Transverse colon (tissue), 4 donors: ENCODE results near the gene SH2B2. TPM values are rescaled to one million over a fixed set of nuclear protein-coding genes. Genes with fewer than 3 reads are reported as not detected.

Experiments used
- DNase-seq: peaks from one replicate; pipeline ENCODE4 v3.0.0-alpha.2; 2019
- H3K27ac ChIP-seq, 4 donors: fragments of 200-600 bp; sonication (generic); 2 replicates each; pipeline ENCODE4 v1.5.1; 2016 to 2018; ENCODE audit warnings: inconsistent platforms in 4 of 4
- H3K27me3 ChIP-seq: fragments of 200-600 bp; sonication (generic); 2 replicates; pipeline ENCODE4 v1.5.1; 2017; ENCODE audit warnings: inconsistent platforms
- H3K36me3 ChIP-seq, 4 donors: fragments of 200-600 bp; sonication (generic); 2 replicates each; pipeline ENCODE4 v1.5.1; 2017 to 2019; ENCODE audit warnings: inconsistent platforms in 4 of 4
- H3K4me1 ChIP-seq, 4 donors: fragments of 200-600 bp; sonication (generic); 2 replicates each; pipeline ENCODE4 v1.5.1; 2017 to 2020; ENCODE audit warnings: inconsistent platforms in 4 of 4
- H3K4me3 ChIP-seq, 4 donors: fragments of 200-600 bp; sonication (generic); 1 replicate in 1 of 4; 2 replicates in 3 of 4; pipeline versions ENCODE4 v1.5.1 to v1.6.1; 2017 to 2019; ENCODE audit warnings: inconsistent platforms in 4 of 4
- H3K9me3 ChIP-seq, 2 donors: fragments of 200-600 bp; sonication (generic); 2 replicates each; pipeline ENCODE4 v1.5.1; 2017 to 2019; ENCODE audit warnings: inconsistent platforms in 2 of 2
- EP300 ChIP-seq: sonication (generic); formaldehyde crosslinking; IDR thresholded peaks from one replicate; pipeline ENCODE4 v1.6.1; 2017; ENCODE audit warnings: antibody characterized with exemption, low read depth
- POLR2A ChIP-seq: fragments of 450-650 bp; IDR thresholded peaks from one replicate; pipeline ENCODE4 v1.6.1; 2016; ENCODE audit warnings: antibody characterized with exemption, mild to moderate bottlenecking, moderate library complexity
- POLR2AphosphoS5 ChIP-seq, 3 donors: sonication (generic); formaldehyde crosslinking; IDR thresholded peaks; one replicate each; pipeline ENCODE4 v1.6.1; 2016; ENCODE audit warnings: antibody characterized with exemption in 3 of 3
- WGBS, 2 donors: methylation state at CpG; one replicate each; pipeline ENCODE4 v1.1.5; 2018; ENCODE audit warnings: low coverage in 1 of 2; 5-methylcytosine and 5-hydroxymethylcytosine counted together
- in situ Hi-C, 4 donors: fragments of 200-750 bp; cut with MboI; loops; one replicate each; pipeline versions ENCODE4 v1.15.0 to v1.15.1; 2017; ENCODE audit warnings: low sequenced_read_pairs in 3 of 4, low pct_ligation_motif_present in 1 of 4, low pct_unique_long_range_greater_than_20kb in 1 of 4
- intact Hi-C: fragments of 100-400 bp; cut with DNase I; formaldehyde crosslinking; loops from one replicate; pipeline ENCODE4 v1.15.1; 2023; ENCODE audit warnings: low total_unique reads
- total RNA-seq, 4 donors: library from RNA; depleted of rRNA; stranded (reverse); fragments of >200 nt; gene quantifications; one replicate each; pipeline ENCODE4 v1.1.0, GENCODE V29; 2016
- TF ChIP-seq, protein P1 (sequence below), 5 experiments: fragments of 200-600 bp in 3 of 5; fragments of 450-650 bp in 2 of 5; sonication (generic) in 3 of 5; IDR thresholded peaks; 1 replicate in 2 of 5; 2 replicates in 3 of 5; pipeline ENCODE4 v1.5.1; 2016 to 2017; ENCODE audit warnings: antibody characterized with exemption in 5 of 5, inconsistent platforms in 3 of 5, mild to moderate bottlenecking in 2 of 5, moderate library complexity in 1 of 5

SH2B2 gene
- total RNA-seq, 4 donors from 2014 or later = 2.0 to 7.6 (median 2.2) TPM; not detected in 1

- H3K27ac ChIP-seq = no peak overlapping the region
- H3K4me1 ChIP-seq = peaks cover 5 to 14% (median 6%) of the 10 kb centered on the region in 4 donors
- no peak overlapping the region for H3K4me3 ChIP-seq
- no peak for DNase-seq
- intact Hi-C loops (no loop called here), in situ Hi-C loops (no loop called here)
- 86 to 100% methylated on average over 1 to 6 of the region's 6 CpGs for WGBS, 2 donors
- no peaks in the 10 kb centered on the region for H3K9me3 ChIP-seq
- H3K27me3 ChIP-seq = no peaks in the 10 kb centered on the region
- no peaks in the 10 kb centered on the region for H3K36me3 ChIP-seq
- TF ChIP-seq POLR2A (no peak), EP300 (no peak), POLR2AphosphoS5 (IDR thresholded peaks at IDR 0.05) (no peak)
- TF ChIP-seq, protein P1, sequence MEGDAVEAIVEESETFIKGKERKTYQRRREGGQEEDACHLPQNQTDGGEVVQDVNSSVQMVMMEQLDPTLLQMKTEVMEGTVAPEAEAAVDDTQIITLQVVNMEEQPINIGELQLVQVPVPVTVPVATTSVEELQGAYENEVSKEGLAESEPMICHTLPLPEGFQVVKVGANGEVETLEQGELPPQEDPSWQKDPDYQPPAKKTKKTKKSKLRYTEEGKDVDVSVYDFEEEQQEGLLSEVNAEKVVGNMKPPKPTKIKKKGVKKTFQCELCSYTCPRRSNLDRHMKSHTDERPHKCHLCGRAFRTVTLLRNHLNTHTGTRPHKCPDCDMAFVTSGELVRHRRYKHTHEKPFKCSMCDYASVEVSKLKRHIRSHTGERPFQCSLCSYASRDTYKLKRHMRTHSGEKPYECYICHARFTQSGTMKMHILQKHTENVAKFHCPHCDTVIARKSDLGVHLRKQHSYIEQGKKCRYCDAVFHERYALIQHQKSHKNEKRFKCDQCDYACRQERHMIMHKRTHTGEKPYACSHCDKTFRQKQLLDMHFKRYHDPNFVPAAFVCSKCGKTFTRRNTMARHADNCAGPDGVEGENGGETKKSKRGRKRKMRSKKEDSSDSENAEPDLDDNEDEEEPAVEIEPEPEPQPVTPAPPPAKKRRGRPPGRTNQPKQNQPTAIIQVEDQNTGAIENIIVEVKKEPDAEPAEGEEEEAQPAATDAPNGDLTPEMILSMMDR (IDR thresholded peaks at IDR 0.05) = no peak
Measured at GRCh38 chr7:102302025-102302424, 15.4 kb downstream of the SH2B2 start.

- Histone ChIP-seq H3K27me3 (no peaks in the 10 kb centered on the region), H3K27ac (peak overlapping the region in 2 of 4 donors; percentile 41 to 54), H3K4me3 (no peak overlapping the region), H3K4me1 (peaks cover 5 to 20% (median 11%) of the 10 kb centered on the region in 4 donors), H3K36me3 (no peaks in the 10 kb centered on the region), H3K9me3 (no peaks in the 10 kb centered on the region)
- WGBS, 2 donors = 68 to 72% methylated on average over 2 to 9 of the region's 13 CpGs
- no peak for DNase-seq
- in situ Hi-C loops = no loop called here
- intact Hi-C loops = no loop called here
- TF ChIP-seq, protein P1 (IDR thresholded peaks at IDR 0.05) = no peak
- no peak for TF ChIP-seq POLR2A
- no peak for TF ChIP-seq EP300
- TF ChIP-seq POLR2AphosphoS5 (IDR thresholded peaks at IDR 0.05) = no peak
Measured at GRCh38 chr7:102303669-102304422, 17.2 kb downstream of the SH2B2 start.

DNA sequence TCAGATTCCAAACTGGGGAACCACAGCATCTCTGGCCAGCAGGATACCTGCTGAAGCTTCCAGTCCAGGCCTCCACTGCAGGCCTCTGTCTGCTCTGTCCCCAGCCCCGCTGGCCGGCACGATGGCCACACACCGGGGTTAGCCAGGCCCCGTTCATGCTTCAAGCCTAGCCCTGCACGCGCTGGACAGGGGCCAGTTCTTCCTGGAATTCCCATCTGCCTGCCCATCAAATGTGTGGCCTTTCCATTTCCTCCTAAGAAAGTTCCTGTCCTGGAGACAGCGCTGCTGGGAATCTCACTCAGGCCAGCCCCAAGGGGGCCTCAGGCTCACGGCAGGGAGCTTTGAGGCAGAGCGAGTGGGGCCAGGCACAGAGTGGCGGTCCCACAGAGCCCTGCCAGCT, 18.0 kb downstream of the SH2B2 start:
- H3K27me3 ChIP-seq = no peaks in the 10 kb centered on the region
- H3K27ac ChIP-seq = peak overlapping the region in 2 of 4 donors; percentile 41 to 54
- no peak overlapping the region for H3K4me3 ChIP-seq
- no peak for DNase-seq
- in situ Hi-C loops (no loop called here), intact Hi-C loops (no loop called here)
- H3K36me3 ChIP-seq = no peaks in the 10 kb centered on the region
- TF ChIP-seq EP300 (no peak), POLR2A (no peak), POLR2AphosphoS5 (IDR thresholded peaks at IDR 0.05) (no peak)
- TF ChIP-seq, protein P1 (IDR thresholded peaks at IDR 0.05) = no peak
- WGBS, 2 donors = 85% methylated on average over 11 of the region's 11 CpGs; no CpG with 5 or more reads in 1 of the 2 donors
- H3K4me1 ChIP-seq = peaks cover 5 to 20% (median 11%) of the 10 kb centered on the region in 4 donors
- H3K9me3 ChIP-seq = no peaks in the 10 kb centered on the region

DNA sequence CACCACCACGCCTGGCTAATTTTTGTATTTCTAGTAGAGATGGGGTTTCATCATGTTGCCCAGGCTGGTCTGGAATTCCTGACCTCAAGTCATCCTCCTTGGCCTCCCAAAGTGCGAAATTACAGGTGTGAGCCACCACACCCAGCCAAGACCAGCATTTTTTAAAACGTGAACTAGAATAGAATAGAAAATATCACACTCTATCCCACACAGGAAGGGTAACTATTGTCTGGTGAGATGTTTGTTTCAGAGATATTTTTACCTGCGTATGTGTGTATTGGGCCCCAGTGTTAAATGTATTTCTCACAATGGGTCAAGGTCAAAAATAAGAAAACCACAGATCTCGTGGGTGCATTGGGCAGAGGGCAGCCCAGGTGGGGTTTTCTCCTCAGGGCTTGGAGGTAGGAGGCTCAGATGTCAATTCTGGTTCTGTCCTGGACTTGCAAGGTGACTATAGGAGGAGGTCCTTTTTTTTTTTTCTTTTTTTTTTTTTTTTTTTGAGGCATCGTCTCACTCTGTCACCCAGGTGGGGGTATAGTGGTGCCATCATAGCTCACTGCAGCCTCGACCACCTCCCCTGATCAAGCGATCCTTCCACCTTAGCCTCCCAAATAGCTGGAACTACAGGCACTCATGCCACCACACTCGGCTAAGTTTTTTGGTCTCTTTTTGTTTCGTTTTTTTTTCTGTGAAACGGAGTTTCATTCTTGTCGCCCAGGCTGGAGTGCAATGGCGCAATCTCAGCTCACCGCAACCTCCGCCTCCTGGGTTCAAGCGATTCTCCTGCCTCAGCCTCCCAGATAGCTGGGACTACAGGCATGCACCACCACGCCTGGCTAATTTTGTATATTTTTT, 19.0 kb downstream of the SH2B2 start:
- peak overlapping the region in 3 of 4 donors; percentile 29 to 72 (median 55) for H3K27ac ChIP-seq
- peak; percentile 44 for DNase-seq
- no peak overlapping the region for H3K4me3 ChIP-seq
- intact Hi-C loops = no loop called here
- H3K27me3 ChIP-seq = no peaks in the 10 kb centered on the region
- TF ChIP-seq POLR2A = no peak
- H3K36me3 ChIP-seq = no peaks in the 10 kb centered on the region
- no peaks in the 10 kb centered on the region for H3K9me3 ChIP-seq
- H3K4me1 ChIP-seq = peaks cover 5 to 20% (median 11%) of the 10 kb centered on the region in 4 donors
- in situ Hi-C loops = no loop called here
- 85 to 90% methylated on average over 5 to 17 of the region's 17 CpGs for WGBS, 2 donors
